ACHN (cell line): ENCODE results near the gene GFPT2.

Experiments
- DNase-seq: peaks from one replicate; pipeline ENCODE4 v3.0.0-alpha.2; 2015
- in situ Hi-C: cut with HindIII; loops from 2 replicates; pipeline ENCODE4 v1.10.0; 2017; ENCODE audit warnings: low sequenced_read_pairs, low pct_ligation_motif_present, low pct_unique_long_range_greater_than_20kb

GFPT2 gene

GRCh38 chr5:180358694-180359093 is 5.6 kb upstream of the GFPT2 start:
- in situ Hi-C loops = no loop called here
- DNase-seq = no peak

- in situ Hi-C loops = no loop called here
- DNase-seq = no peak
Observed at GRCh38 chr5:180358179-180358578, 5.0 kb upstream of the GFPT2 start.

GRCh38 chr5:180354966-180355365 is 1.8 kb upstream of the GFPT2 start:
- in situ Hi-C loops = no loop called here
- DNase-seq = no peak

GRCh38 chr5:180353980-180354452 is 880 bp upstream of the GFPT2 start:
- in situ Hi-C loops = no loop called here
- no peak for DNase-seq

DNA sequence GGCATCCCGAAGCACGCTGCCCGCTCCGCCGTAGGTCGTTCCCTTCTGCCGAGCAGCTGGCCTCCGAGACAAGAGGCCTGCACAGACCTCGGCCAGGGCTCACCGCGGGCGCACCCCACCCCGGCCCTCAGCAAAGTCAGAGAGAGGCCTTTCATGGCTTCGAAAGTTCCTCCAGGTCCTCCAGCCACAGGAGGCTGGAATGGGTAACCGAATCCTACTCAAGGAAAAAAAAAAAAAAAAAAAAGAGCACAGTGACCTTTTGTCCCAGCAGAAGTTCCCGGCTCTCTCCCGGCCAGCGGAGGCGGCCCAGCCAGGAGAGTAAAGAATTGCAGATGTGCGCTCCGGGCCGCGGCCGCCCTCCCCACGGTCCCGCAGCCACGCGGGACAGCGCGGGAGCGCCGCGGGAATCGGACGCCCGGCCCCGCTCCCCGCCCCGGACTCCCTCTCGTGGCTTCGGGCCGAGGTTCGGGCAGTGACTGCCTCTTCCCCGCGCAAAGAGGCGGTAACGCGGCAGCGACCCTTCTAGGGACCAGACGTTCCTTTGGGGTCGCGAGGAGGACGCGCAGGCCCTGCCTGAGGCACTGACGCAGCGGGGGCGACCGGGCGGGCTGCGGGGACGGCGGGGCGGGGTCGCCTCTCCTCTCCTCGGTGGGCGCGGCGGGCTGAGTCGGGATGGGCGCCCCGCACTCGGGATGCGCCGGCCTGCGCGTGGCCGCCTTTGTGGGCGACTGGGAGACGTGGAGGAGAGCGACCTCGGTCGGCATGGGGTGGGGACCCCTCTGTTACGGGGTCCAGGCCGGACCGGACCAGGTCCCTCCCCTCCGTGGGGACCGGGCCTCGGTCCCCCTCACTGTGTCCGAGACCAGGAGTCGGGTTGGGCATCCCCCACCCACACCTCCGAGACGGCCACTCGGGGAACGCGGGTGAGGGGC is 754 bp downstream of the GFPT2 start:
- in situ Hi-C loops = no loop called here
- DNase-seq = no peak

GRCh38 chr5:180350711-180351465 is 2.2 kb downstream of the GFPT2 start:
- in situ Hi-C loops = no loop called here
- no peak for DNase-seq

GRCh38 chr5:180350296-180350695 is 2.8 kb downstream of the GFPT2 start:
- in situ Hi-C loops = no loop called here
- DNase-seq = no peak

- in situ Hi-C loops = no loop called here
- no peak for DNase-seq
Observed at GRCh38 chr5:180349391-180349790, 3.7 kb downstream of the GFPT2 start.

GRCh38 chr5:180348336-180348735 is 4.8 kb downstream of the GFPT2 start:
- in situ Hi-C loops = no loop called here
- no peak for DNase-seq

DNA sequence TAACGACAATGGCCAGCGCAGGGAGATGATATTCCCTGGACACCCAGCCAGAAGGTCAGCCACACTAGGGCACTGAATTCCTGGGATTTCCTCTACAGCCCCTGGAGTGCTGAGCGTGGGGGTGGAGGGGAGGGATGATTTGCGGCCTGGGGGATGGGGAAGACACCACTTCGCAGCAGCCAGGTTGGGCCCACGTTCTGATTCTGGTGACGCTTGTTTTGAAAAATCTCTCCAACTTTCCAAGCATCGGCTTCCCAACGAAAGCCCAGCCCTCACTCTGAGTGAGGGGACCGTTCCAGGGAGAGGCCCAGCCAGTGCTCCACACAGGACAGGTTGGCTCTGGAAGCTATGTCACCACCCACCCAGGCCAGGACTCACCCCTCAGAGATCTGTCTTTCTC is 5.4 kb downstream of the GFPT2 start:
- no peak for DNase-seq

GRCh38 chr5:180346358-180346757 is 6.8 kb downstream of the GFPT2 start:
- no peak for DNase-seq
- in situ Hi-C loops = no loop called here

More for the DNA sequence above, 5.4 kb downstream of the GFPT2 start:
- in situ Hi-C loops = no loop called here

- in situ Hi-C loops = no loop called here
- no peak for DNase-seq
Observed at GRCh38 chr5:180345781-180346180, 7.4 kb downstream of the GFPT2 start.

DNA sequence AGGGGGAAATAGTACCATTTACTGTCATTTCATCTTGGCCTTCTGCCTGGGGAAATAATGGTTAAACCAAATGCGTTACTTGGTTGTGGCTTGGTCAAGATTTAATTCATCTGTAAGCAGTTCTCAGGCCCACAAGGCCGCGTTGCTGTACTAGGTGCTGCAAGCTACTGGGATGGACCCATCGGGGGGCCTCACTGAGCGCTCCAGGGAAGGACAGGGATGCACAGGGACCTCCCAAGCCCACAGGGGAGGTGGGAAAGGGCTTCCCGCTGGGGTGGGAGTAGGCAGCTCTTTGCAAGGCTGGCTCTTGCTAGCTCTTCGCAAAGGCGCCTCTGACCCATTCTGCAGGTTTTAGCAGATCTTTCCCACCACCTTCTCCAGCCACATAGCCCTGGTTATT is 8.0 kb downstream of the GFPT2 start:
- in situ Hi-C loops = no loop called here

GRCh38 chr5:180344696-180344999 is 8.5 kb downstream of the GFPT2 start:
- DNase-seq = no peak
- in situ Hi-C loops = no loop called here

More for the DNA sequence above, 8.0 kb downstream of the GFPT2 start:
- no peak for DNase-seq

DNA sequence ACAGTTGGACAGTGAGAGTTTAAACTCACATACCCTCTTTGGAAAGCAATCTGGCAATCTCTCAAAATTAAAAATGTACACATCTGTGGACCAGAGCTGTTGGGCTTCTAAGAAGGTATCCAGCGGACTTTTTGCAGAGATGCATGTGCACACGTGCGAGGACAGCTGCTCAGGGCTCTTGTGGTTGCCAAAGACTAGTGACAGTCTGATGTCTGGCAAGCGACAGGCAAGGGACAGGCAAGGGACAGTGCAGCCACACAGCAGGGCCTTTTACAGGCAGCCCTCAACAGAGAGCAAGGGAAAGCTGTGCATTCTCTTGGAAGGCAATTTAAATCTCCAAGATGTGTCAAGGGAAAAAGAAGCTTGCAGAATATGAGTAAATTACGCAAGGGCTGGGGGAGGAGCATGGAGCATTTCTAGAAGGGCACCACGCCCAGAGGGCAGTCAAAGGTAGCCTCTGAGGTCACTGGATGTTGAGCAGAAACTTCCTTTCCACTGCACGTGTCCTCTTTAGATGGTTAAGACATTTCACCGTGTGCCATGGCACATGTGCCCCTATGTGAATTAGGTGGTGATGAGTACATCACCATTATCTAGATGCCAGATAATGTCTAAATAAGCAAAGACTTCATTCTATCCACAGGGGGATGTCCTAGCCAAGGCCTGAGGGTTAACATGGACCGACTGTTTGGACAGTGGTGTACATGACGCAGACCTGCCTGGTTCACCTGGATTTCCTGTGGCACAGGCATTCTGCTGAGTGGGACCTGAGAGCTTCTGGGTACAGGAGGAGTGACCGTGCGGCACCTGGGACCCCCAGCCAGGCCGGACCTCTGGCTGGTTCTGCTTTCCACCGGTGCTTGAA is 9.1 kb downstream of the GFPT2 start:
- no peak for DNase-seq
- in situ Hi-C loops = no loop called here

DNA sequence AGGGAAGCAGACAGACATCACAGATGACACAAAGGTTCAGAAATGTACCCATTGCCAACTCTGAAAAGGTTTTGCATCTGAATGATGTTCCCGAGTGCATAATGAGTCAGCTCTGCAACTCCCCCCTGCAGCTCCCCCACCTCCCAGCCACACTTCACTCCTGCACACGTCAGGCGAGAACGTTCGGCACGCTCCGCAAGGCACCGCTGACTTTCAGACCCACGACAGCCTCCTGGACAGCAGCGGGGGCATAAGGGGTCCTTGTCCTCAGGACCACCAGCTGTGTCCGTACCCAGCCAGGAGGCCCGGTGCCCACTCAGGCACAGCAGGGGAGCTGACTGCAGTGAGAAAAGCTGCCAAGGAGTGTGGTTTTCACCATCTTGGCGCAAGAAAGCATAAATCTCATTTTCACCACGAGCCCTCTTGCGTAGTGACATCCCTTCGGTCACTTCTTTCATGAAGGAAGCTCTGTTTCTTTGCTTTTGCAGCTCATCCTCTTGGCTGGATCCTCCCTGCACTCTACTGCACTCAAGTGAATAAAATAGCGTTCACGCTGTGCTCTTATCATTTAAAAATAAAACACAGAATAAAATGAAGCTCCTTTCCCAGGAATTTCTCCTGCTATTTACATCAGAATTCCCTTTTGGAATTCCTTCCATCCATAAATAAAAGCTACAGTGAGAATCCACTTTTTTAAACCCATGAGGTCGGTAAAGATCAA is 9.9 kb downstream of the GFPT2 start:
- in situ Hi-C loops = no loop called here
- no peak for DNase-seq

GRCh38 chr5:180341595-180341994 is 11.5 kb downstream of the GFPT2 start:
- in situ Hi-C loops = no loop called here
- DNase-seq = no peak

DNA sequence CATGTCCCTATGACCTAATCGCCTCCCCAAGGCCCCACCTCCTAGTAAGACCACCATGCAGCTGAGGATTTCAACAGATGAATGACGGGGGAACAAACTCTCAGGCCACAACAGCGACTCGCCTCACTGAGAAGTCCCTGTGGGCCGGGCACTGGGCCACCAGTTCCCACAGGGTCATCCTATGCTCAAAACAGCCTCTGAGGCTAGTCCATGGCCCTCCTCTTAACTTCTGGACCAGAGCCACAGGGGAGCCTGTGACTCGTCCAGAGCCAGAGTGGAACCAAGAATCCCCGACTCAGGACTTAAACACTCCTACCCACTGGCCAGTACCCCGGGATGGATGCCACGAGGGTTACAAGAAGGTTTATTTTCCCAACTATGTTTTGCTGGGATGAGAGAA is 12.3 kb downstream of the GFPT2 start:
- in situ Hi-C loops = no loop called here
- DNase-seq = no peak
